ENCODE data around the gene BTBD9. TPM values are rescaled to one million over a fixed set of nuclear protein-coding genes. Genes with fewer than 3 reads are reported as not detected.

BTBD9 gene
- total RNA-seq, 1 donor from 2014 or later, result 10.3 TPM

DNA sequence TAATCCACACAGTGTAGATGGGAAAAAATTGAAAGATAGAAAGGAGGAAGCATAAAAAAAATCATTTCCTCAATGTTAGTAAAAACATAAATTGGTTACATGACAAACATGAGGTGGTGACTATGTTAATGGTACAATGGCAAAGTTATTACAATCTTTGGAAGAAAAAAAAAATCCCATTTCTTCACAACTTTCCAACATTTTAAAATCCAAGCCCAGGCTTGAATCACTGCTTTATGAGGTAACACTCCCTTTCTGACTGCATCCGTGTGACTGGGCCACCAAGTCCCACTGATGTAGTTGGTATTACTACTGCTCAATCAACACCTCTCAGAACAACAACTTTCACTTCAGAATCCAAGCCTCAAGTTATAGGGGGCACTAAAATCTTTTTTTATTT lies 160.4 kb downstream of the BTBD9 start:
- Histone ChIP-seq H4K20me1 (ENCODE audit: insufficient read depth, low read length) (no peaks in the 10 kb centered on the region), H3K9ac (ENCODE audit: low read length) (no peak overlapping the region), H3K27me3 (ENCODE audit: insufficient read depth, low read length) (no peaks in the 10 kb centered on the region), H3K4me1 (ENCODE audit: insufficient read depth, low read length) (no peaks in the 10 kb centered on the region), H3K4me2 (ENCODE audit: low read length) (no peak overlapping the region), H3K4me3 (ENCODE audit: insufficient read depth, low read depth, low read length) (no peak overlapping the region), H3K36me3 (ENCODE audit: insufficient read depth, low read length) (no peaks in the 10 kb centered on the region), H3K79me2 (ENCODE audit: insufficient read depth, low read length) (no peaks in the 10 kb centered on the region), H3K9me3 (ENCODE audit: insufficient read depth, low read depth, low read length) (no peaks in the 10 kb centered on the region), H2AFZ (ENCODE audit: low read depth, low read length) (no peak overlapping the region), H3K27ac (ENCODE audit: low read depth, low read length) (no peak overlapping the region)
- H3K4me3 Mint-ChIP-seq (ENCODE audit: unreplicated experiment), result no peak overlapping the region
- FAIRE-seq, result no peak
- H3K36me3 Mint-ChIP-seq (ENCODE audit: low read depth, unreplicated experiment), result peaks cover 2% of the 10 kb centered on the region
- no peaks in the 10 kb centered on the region for H3K27me3 Mint-ChIP-seq (ENCODE audit: low read depth, unreplicated experiment)
- no peak overlapping the region for H3K27ac Mint-ChIP-seq (ENCODE audit: unreplicated experiment)
- no peak for DNase-seq (ENCODE audit: low read depth)
- TF ChIP-seq, protein P1, sequence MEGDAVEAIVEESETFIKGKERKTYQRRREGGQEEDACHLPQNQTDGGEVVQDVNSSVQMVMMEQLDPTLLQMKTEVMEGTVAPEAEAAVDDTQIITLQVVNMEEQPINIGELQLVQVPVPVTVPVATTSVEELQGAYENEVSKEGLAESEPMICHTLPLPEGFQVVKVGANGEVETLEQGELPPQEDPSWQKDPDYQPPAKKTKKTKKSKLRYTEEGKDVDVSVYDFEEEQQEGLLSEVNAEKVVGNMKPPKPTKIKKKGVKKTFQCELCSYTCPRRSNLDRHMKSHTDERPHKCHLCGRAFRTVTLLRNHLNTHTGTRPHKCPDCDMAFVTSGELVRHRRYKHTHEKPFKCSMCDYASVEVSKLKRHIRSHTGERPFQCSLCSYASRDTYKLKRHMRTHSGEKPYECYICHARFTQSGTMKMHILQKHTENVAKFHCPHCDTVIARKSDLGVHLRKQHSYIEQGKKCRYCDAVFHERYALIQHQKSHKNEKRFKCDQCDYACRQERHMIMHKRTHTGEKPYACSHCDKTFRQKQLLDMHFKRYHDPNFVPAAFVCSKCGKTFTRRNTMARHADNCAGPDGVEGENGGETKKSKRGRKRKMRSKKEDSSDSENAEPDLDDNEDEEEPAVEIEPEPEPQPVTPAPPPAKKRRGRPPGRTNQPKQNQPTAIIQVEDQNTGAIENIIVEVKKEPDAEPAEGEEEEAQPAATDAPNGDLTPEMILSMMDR (IDR thresholded peaks at IDR 0.05; ENCODE audit: insufficient read depth, low read depth, low read length), result no peak
- no peak for TF ChIP-seq EZH2 (IDR thresholded peaks at IDR 0.05; ENCODE audit: insufficient read depth, low read length)
- H3K9me3 Mint-ChIP-seq (ENCODE audit: unreplicated experiment), result no peaks in the 10 kb centered on the region
- peaks cover 3% of the 10 kb centered on the region for H3K4me1 Mint-ChIP-seq (ENCODE audit: low read depth, unreplicated experiment)

DNA sequence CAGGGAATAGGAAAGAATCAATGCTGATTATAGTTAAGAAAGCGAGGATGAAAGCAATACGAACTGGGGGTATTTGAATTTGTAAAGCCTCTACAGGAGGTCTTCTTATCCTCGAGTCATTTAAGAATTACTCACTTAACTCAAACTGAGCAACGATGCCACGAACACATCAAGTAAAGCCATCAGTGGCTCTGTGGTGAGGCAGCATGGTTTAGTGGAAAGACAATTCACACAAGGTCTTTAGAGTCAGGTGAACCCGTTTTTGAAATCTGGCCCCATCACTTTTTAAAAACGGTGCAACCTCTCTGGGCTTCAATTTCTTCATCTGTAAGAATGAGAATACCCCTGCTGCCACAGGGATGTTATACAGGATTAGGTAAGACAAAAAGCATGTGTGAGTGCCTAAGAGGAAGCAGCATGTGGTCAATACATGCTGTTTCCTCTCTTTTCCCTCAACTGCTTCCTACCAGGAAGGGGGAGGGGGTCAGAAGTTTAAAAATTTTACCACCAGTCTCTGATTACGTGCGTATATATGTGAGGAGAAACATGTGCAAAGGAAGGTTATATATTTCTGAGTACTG lies 162.0 kb downstream of the BTBD9 start:
- Histone ChIP-seq H2AFZ (ENCODE audit: low read depth, low read length) (no peak overlapping the region), H3K9ac (ENCODE audit: low read length) (no peak overlapping the region), H4K20me1 (ENCODE audit: insufficient read depth, low read length) (no peaks in the 10 kb centered on the region), H3K27ac (ENCODE audit: low read depth, low read length) (no peak overlapping the region), H3K79me2 (ENCODE audit: insufficient read depth, low read length) (no peaks in the 10 kb centered on the region), H3K36me3 (ENCODE audit: insufficient read depth, low read length) (no peaks in the 10 kb centered on the region), H3K27me3 (ENCODE audit: insufficient read depth, low read length) (no peaks in the 10 kb centered on the region), H3K9me3 (ENCODE audit: insufficient read depth, low read depth, low read length) (no peaks in the 10 kb centered on the region), H3K4me3 (ENCODE audit: insufficient read depth, low read depth, low read length) (no peak overlapping the region), H3K4me1 (ENCODE audit: insufficient read depth, low read length) (no peaks in the 10 kb centered on the region), H3K4me2 (ENCODE audit: low read length) (no peak overlapping the region)
- Mint-ChIP-seq H3K4me1 (ENCODE audit: low read depth, unreplicated experiment) (peaks cover 3% of the 10 kb centered on the region), H3K9me3 (ENCODE audit: unreplicated experiment) (no peaks in the 10 kb centered on the region), H3K27ac (ENCODE audit: unreplicated experiment) (no peak overlapping the region), H3K4me3 (ENCODE audit: unreplicated experiment) (no peak overlapping the region), H3K36me3 (ENCODE audit: low read depth, unreplicated experiment) (peaks cover 2% of the 10 kb centered on the region), H3K27me3 (ENCODE audit: low read depth, unreplicated experiment) (no peaks in the 10 kb centered on the region)
- no peak for FAIRE-seq
- TF ChIP-seq, protein P1 (IDR thresholded peaks at IDR 0.05; ENCODE audit: insufficient read depth, low read depth, low read length), result no peak
- TF ChIP-seq EZH2 (IDR thresholded peaks at IDR 0.05; ENCODE audit: insufficient read depth, low read length), result no peak
- DNase-seq (ENCODE audit: low read depth), result no peak

DNA sequence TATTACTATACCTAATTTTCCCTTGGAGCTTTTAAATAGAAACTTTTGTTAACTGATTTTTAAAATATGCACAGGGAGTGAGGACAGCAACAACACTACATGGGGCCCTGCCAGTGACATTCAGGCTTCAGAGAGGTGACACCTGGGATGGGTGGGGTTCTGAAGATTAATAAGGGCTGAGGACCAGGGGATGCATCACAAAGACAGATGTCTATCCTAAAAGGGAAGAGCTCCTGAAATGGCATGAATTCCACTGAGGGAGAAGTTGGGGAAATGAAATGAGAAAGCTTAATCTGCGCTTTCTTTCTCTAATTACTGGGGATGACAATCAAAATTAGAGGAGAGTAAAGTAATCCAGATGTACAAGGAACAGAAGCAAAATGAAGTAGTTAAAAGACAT lies 162.8 kb downstream of the BTBD9 start:
- Histone ChIP-seq H3K27me3 (ENCODE audit: insufficient read depth, low read length) (no peaks in the 10 kb centered on the region), H2AFZ (ENCODE audit: low read depth, low read length) (no peak overlapping the region), H3K4me2 (ENCODE audit: low read length) (no peak overlapping the region), H3K4me1 (ENCODE audit: insufficient read depth, low read length) (no peaks in the 10 kb centered on the region), H4K20me1 (ENCODE audit: insufficient read depth, low read length) (no peaks in the 10 kb centered on the region), H3K4me3 (ENCODE audit: insufficient read depth, low read depth, low read length) (no peak overlapping the region), H3K36me3 (ENCODE audit: insufficient read depth, low read length) (no peaks in the 10 kb centered on the region), H3K9me3 (ENCODE audit: insufficient read depth, low read depth, low read length) (no peaks in the 10 kb centered on the region), H3K9ac (ENCODE audit: low read length) (no peak overlapping the region), H3K27ac (ENCODE audit: low read depth, low read length) (no peak overlapping the region), H3K79me2 (ENCODE audit: insufficient read depth, low read length) (no peaks in the 10 kb centered on the region)
- H3K36me3 Mint-ChIP-seq (ENCODE audit: low read depth, unreplicated experiment), result peaks cover 2% of the 10 kb centered on the region
- peaks cover 3% of the 10 kb centered on the region for H3K4me1 Mint-ChIP-seq (ENCODE audit: low read depth, unreplicated experiment)
- H3K27ac Mint-ChIP-seq (ENCODE audit: unreplicated experiment), result no peak overlapping the region
- no peak for DNase-seq (ENCODE audit: low read depth)
- no peaks in the 10 kb centered on the region for H3K9me3 Mint-ChIP-seq (ENCODE audit: unreplicated experiment)
- no peak for TF ChIP-seq EZH2 (IDR thresholded peaks at IDR 0.05; ENCODE audit: insufficient read depth, low read length)
- TF ChIP-seq, protein P1 (IDR thresholded peaks at IDR 0.05; ENCODE audit: insufficient read depth, low read depth, low read length), result no peak
- H3K27me3 Mint-ChIP-seq (ENCODE audit: low read depth, unreplicated experiment), result no peaks in the 10 kb centered on the region
- no peak for FAIRE-seq
- no peak overlapping the region for H3K4me3 Mint-ChIP-seq (ENCODE audit: unreplicated experiment)
